LNCaP clone FGC (cell line): Measurements from ENCODE around the gene HIVEP2.

ENCODE experiments used
- DNase-seq: peaks from one replicate; pipeline ENCODE4 v3.0.0-alpha.2; 2011; ENCODE audit warnings: low read depth
- H3K4me3 ChIP-seq: 2 replicates; pipeline ENCODE4 v1.5.1; 2011; ENCODE audit warnings: mild to moderate bottlenecking, low read depth, low read length, control low read depth
- CTCF ChIP-seq: IDR thresholded peaks from 2 replicates; pipeline ENCODE4 v1.5.1; 2012; ENCODE audit warnings: mild to moderate bottlenecking; ENCODE audit not compliant: control insufficient read depth, insufficient read depth; ENCODE audit errors: extremely low read depth

The HIVEP2 gene

GRCh38 chr6:142841915-142842314 is 103.1 kb downstream of the HIVEP2 start:
- H3K4me3 ChIP-seq: no peak overlapping the region
- TF ChIP-seq CTCF: no peak

GRCh38 chr6:142839686-142840040 is 105.3 kb downstream of the HIVEP2 start:
- no peak for DNase-seq
- TF ChIP-seq CTCF: no peak
- H3K4me3 ChIP-seq: no peak overlapping the region

More at GRCh38 chr6:142841915-142842314, 103.1 kb downstream of the HIVEP2 start:
- no peak for DNase-seq

GRCh38 chr6:142838821-142839685 is 105.9 kb downstream of the HIVEP2 start:
- DNase-seq: no peak
- TF ChIP-seq CTCF: no peak
- H3K4me3 ChIP-seq: no peak overlapping the region

- no peak for TF ChIP-seq CTCF
- no peak overlapping the region for H3K4me3 ChIP-seq
- no peak for DNase-seq
These were observed 109.0 kb downstream of the HIVEP2 start for GRCh38 chr6:142835787-142836535.

GRCh38 chr6:142834853-142835252 is 110.1 kb downstream of the HIVEP2 start:
- no peak overlapping the region for H3K4me3 ChIP-seq
- no peak for TF ChIP-seq CTCF
- DNase-seq: no peak

- H3K4me3 ChIP-seq: no peak overlapping the region
- DNase-seq: no peak
- TF ChIP-seq CTCF: no peak
These were observed 111.2 kb downstream of the HIVEP2 start for GRCh38 chr6:142833798-142834197.

- no peak for DNase-seq
- H3K4me3 ChIP-seq: no peak overlapping the region
- no peak for TF ChIP-seq CTCF
These were observed 111.9 kb downstream of the HIVEP2 start for GRCh38 chr6:142833054-142833453.
